Measurements from ENCODE around the gene PRRX1.

- TF ChIP-seq CTCF (conservative IDR thresholded peaks at IDR 0.05 in 1 of 2, IDR thresholded peaks at IDR 0.05 in 1 of 2; ENCODE audit: extremely low read depth in 1 of 2, insufficient read depth in 1 of 2, low read depth in 1 of 2, low read length in 2 of 2) = no peak
- TF ChIP-seq EZH2 (IDR thresholded peaks at IDR 0.05; ENCODE audit: borderline replicate concordance, low read length) = no peak
Observed at GRCh38 chr1:170624146-170624545, 39.8 kb upstream of the PRRX1 start.
